Hepatocyte (in vitro differentiated cells): ENCODE data around the gene CDC42EP2.

Source experiments
- CTCF ChIP-seq: fragments of 200-600 bp; sonication (generic); IDR thresholded peaks from 2 replicates; pipeline ENCODE4 v1.5.1; 2016; ENCODE audit warnings: antibody characterized with exemption, mild to moderate bottlenecking; ENCODE audit not compliant: poor library complexity
- EZH2 ChIP-seq: fragments of 200-600 bp; sonication (generic); IDR thresholded peaks from 2 replicates; pipeline ENCODE4 v1.6.1; 2016; ENCODE audit warnings: antibody characterized with exemption, mild to moderate bottlenecking, borderline replicate concordance
- EZH2phosphoT487 ChIP-seq: fragments of 200-600 bp; sonication (generic); IDR thresholded peaks from one replicate; pipeline ENCODE4 v1.6.1; 2018; ENCODE audit warnings: antibody characterized with exemption, mild to moderate bottlenecking, low read depth, moderate library complexity; ENCODE audit not compliant: unreplicated experiment, severe bottlenecking

DNA sequence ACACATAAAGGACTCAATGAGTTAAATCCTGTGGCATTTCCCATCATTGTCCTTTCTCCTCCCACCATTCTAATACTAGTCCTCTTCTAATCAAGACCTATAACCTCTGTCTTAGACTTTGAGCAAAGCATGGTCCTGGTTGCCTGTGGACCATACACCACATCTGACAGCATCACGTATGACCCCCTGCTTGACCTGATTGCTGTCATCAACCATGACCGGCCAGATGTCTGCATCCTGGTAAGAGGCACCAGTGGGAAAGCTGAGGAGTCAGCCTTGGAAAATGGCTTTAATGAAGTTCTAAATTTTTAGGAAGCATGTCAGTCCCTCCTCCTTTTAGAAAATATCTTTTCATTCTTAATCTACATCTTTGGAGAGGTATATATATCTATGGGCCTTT lies 27.1 kb upstream of the CDC42EP2 start:
- TF ChIP-seq CTCF (no peak), EZH2phosphoT487 (no peak), EZH2 (no peak)
